Breast epithelium (tissue), 3 donors: ENCODE measurements around the gene ADORA3.

Source experiments
- POLR2A ChIP-seq: fragments of 450-650 bp; IDR thresholded peaks from one replicate; pipeline ENCODE4 v1.6.1; 2016; ENCODE audit warnings: antibody characterized with exemption, mild to moderate bottlenecking, moderate library complexity
- POLR2AphosphoS5 ChIP-seq, 3 donors: sonication (generic); formaldehyde crosslinking; IDR thresholded peaks; one replicate each; pipeline ENCODE4 v1.6.1; 2017; ENCODE audit warnings: antibody characterized with exemption in 3 of 3
- TF ChIP-seq, protein P1 (sequence below), 3 donors: fragments of 450-650 bp; IDR thresholded peaks; one replicate each; pipeline ENCODE4 v1.5.1; 2016 to 2017; ENCODE audit warnings: antibody characterized with exemption in 3 of 3, mild to moderate bottlenecking in 3 of 3, moderate library complexity in 3 of 3

GRCh38 chr1:111506561-111506960 is 3.1 kb upstream of the ADORA3 start:
- TF ChIP-seq, protein P1, sequence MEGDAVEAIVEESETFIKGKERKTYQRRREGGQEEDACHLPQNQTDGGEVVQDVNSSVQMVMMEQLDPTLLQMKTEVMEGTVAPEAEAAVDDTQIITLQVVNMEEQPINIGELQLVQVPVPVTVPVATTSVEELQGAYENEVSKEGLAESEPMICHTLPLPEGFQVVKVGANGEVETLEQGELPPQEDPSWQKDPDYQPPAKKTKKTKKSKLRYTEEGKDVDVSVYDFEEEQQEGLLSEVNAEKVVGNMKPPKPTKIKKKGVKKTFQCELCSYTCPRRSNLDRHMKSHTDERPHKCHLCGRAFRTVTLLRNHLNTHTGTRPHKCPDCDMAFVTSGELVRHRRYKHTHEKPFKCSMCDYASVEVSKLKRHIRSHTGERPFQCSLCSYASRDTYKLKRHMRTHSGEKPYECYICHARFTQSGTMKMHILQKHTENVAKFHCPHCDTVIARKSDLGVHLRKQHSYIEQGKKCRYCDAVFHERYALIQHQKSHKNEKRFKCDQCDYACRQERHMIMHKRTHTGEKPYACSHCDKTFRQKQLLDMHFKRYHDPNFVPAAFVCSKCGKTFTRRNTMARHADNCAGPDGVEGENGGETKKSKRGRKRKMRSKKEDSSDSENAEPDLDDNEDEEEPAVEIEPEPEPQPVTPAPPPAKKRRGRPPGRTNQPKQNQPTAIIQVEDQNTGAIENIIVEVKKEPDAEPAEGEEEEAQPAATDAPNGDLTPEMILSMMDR (IDR thresholded peaks at IDR 0.05), result no peak
- no peak for TF ChIP-seq POLR2AphosphoS5 (IDR thresholded peaks at IDR 0.05)
- no peak for TF ChIP-seq POLR2A
